ENCODE measurements around the gene SMIM5. TPM values are rescaled to one million over a fixed set of nuclear protein-coding genes. Genes with fewer than 3 reads are reported as not detected.

The SMIM5 gene
- total and polyA plus RNA-seq, 2 donors (not counting 3 experiments of a cell fraction or from before 2014, with no cell fraction given) = not detected

GRCh38 chr17:75590849-75591721, 42.1 kb upstream of the SMIM5 start:
- dilution Hi-C loops (cut with MboI; ENCODE audit: extremely low pct_ligation_motif_present, low sequenced_read_pairs) (no loop called here), intact Hi-C loops (cut with micrococcal nuclease) (no loop called here)
- FAIRE-seq (no peak), DNase-seq (ENCODE audit: low read depth, low spot score) (no peak)
- Histone ChIP-seq H2AFZ (ENCODE audit: low read depth, low read length) (no peak overlapping the region), H3K9me3 (replicated peaks; ENCODE audit: control insufficient read depth, insufficient read depth, low read length) (no peaks in the 10 kb centered on the region), H3K9me1 (replicated peaks; ENCODE audit: control insufficient read depth, extremely low read depth, insufficient read depth, low read length) (no peaks in the 10 kb centered on the region), H3K79me2 (ENCODE audit: control insufficient read depth, insufficient read depth, low read length) (no peaks in the 10 kb centered on the region), H3K4me1 (ENCODE audit: control insufficient read depth, extremely low read depth, insufficient read depth, low read length) (peaks cover 3% of the 10 kb centered on the region), H4K20me1 (replicated peaks; ENCODE audit: control insufficient read depth, extremely low read depth, insufficient read depth, low read length) (no peaks in the 10 kb centered on the region), H3K27ac (ENCODE audit: insufficient read depth, low read depth, low read length) (no peak overlapping the region), H3K27me3 (ENCODE audit: control insufficient read depth in 2 of 2, insufficient read depth in 2 of 2, low read length in 2 of 2) (no peaks in the 10 kb centered on the region), H3K9ac (replicated peaks; ENCODE audit: extremely low read depth, insufficient read depth, low read length) (no peak overlapping the region), H3K4me3 (replicated peaks in 1 of 3; ENCODE audit: insufficient read depth in 1 of 3, low read depth in 1 of 3, low read length in 3 of 3) (no peak overlapping the region), H3K36me3 (ENCODE audit: control insufficient read depth in 2 of 2, extremely low read depth in 1 of 2, insufficient read depth in 2 of 2, low read length in 2 of 2) (no peaks in the 10 kb centered on the region), H3K4me2 (ENCODE audit: insufficient read depth, low read length) (no peak overlapping the region)
- no TSS peak for BruUV-seq (replicated peaks)
- ChIA-PET CTCF (interaction anchor here (0.9 to 4.9 kb wide), 6 partner anchors 11 to 157 kb away, joined by 3 to 29 read pairs (median 4); partner anchors contain the start of genes SMIM5 and TSEN54), POLR2A (no interaction called here)
- TF ChIP-seq MYC (IDR thresholded peaks at IDR 0.05; ENCODE audit: low read depth, low read length) = no peak
- no peak for TF ChIP-seq GATA2 (IDR thresholded peaks at IDR 0.05; ENCODE audit: insufficient read depth, insufficient read length, low read depth, low read length)
- TF ChIP-seq POLR2A (IDR thresholded peaks at IDR 0.05; ENCODE audit: low read depth, low read length) = no peak
- TF ChIP-seq CTCF (IDR thresholded peaks at IDR 0.05; ENCODE audit: extremely low read depth in 1 of 2, insufficient read depth in 1 of 2, low read depth in 1 of 2, low read length in 2 of 2) = no peak
- no peak for TF ChIP-seq JUN (IDR thresholded peaks at IDR 0.05; ENCODE audit: borderline replicate concordance, insufficient read depth, insufficient read length, low read depth)
- TF ChIP-seq, protein P1, sequence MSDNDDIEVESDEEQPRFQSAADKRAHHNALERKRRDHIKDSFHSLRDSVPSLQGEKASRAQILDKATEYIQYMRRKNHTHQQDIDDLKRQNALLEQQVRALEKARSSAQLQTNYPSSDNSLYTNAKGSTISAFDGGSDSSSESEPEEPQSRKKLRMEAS (IDR thresholded peaks at IDR 0.05; ENCODE audit: insufficient read depth, insufficient read length) = no peak
- no peak for TF ChIP-seq EZH2 (IDR thresholded peaks at IDR 0.05; ENCODE audit: borderline replicate concordance, low read depth, low read length, severe bottlenecking)
- TF ChIP-seq POLR2AphosphoS5 (IDR thresholded peaks at IDR 0.05; ENCODE audit: insufficient read depth, low read depth, low read length) = no peak
- TF ChIP-seq FOS (IDR thresholded peaks at IDR 0.05; ENCODE audit: borderline replicate concordance, insufficient read depth, low read length) = no peak
